Neural cell (in vitro differentiated cells): ENCODE measurements around the gene RPS8.

ENCODE experiments used
- CTCF ChIP-seq: fragments of 450-650 bp; IDR thresholded peaks from 2 replicates; pipeline ENCODE4 v1.5.1; 2014; ENCODE audit warnings: antibody characterized with exemption, mild to moderate bottlenecking, moderate library complexity; ENCODE audit not compliant: poor library complexity, severe bottlenecking
- EP300 ChIP-seq: fragments of 450-650 bp; conservative IDR thresholded peaks from 2 replicates; pipeline ENCODE4 v1.6.1; 2014; ENCODE audit warnings: antibody characterized with exemption, mild to moderate bottlenecking, moderate library complexity; ENCODE audit not compliant: poor library complexity, severe bottlenecking
- EZH2 ChIP-seq: fragments of 200-600, 300-800 bp; shearing (Covaris generic), sonication (generic); IDR thresholded peaks from 2 replicates; pipeline ENCODE4 v1.6.1; 2014; ENCODE audit warnings: antibody characterized with exemption, low read length, borderline replicate concordance, mild to moderate bottlenecking; ENCODE audit not compliant: insufficient read depth, poor library complexity, severe bottlenecking
- POLR2AphosphoS5 ChIP-seq: IDR thresholded peaks from 2 replicates; pipeline ENCODE4 v1.6.1; 2012
- RAD21 ChIP-seq: fragments of 450-650 bp; conservative IDR thresholded peaks from 2 replicates; pipeline ENCODE4 v1.6.1; 2014; ENCODE audit warnings: antibody characterized with exemption, mild to moderate bottlenecking, moderate library complexity
- REST ChIP-seq: IDR thresholded peaks from 2 replicates; pipeline ENCODE4 v1.6.1; 2012; ENCODE audit warnings: borderline replicate concordance

- TF ChIP-seq EZH2 (no peak), POLR2AphosphoS5 (no peak), REST (no peak), CTCF (no peak), RAD21 (no peak), EP300 (no peak)
Observed at GRCh38 chr1:44805311-44806024, 30.1 kb downstream of the RPS8 start.
